GM18520 (cell line): ENCODE results near the gene DRD5.
"Not testable (repeated sequence)": the region's sequence is repeated elsewhere in the genome, so short reads cannot be mapped to it uniquely, and the experiment has no call there.

Experiments
- ATAC-seq: cut with Tn5 transposase; IDR thresholded peaks from one replicate; pipeline ENCODE4 v1.9.1; 2021; ENCODE audit not compliant: unreplicated experiment

DRD5 gene

DNA sequence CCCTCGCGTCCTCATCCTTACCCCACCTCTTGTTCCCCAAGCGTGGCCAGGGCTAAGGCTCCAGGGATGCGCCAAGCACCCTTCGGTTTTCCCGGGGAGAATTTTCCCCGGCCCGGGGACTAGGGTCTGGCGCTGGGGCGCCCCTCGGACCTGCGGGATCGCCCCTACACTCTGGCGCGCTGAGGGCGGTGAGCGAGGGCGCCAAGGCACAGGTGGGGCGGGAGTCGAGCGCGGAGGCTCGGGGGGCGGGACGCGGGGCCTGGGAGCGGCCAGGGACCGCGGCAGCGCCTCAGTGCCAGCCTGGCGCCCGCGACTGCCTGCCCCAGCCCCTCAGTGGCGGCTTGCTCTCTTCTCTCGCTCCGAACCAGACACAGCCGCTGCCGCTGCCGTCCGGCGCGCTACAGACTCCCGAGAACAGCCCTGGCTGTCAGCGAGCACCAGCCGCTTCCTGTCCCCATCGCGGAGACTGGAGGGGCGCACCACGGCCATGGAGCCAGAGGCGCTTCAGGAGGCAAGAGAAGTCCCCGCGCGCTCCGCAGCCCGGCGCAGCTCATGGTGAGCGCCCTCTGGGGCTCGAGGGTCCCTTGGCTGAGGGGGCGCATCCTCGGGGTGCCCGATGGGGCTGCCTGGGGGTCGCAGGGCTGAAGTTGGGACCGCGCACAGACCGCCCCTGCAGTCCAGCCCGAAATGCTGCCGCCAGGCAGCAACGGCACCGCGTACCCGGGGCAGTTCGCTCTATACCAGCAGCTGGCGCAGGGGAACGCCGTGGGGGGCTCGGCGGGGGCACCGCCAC, at the start of gene DRD5:
DRD5 (plus strand) TSS at position 292 of the 793 bp plus-strand sequence; CDS start at position 688, 396 bp downstream.
- no peak for ATAC-seq

- ATAC-seq: not testable (repeated sequence)
These were observed 49.2 kb upstream of the DRD5 start for GRCh38 chr4:9732256-9732655.

DNA sequence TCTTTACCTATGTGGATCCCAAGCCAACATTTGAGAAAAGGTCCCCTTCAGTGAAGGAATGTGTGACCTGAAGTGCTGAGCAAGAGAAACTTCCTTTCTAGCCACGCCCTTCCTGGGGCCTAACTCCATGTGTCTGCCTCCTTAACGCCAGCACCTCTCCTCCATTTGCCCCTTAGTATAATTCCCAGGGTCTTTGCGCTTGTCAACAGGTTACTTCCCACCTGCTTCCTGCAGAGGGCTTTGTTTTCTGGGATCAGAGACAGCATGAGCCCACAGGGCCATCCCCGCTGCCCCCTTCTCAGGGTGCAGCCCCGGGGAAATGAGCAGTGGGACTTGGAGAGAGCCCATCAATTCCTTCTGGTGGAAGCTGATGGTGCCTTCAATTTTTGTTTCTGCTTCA, 45.9 kb upstream of the DRD5 start:
- ATAC-seq: no peak

GRCh38 chr4:9737280-9737679, 44.2 kb upstream of the DRD5 start:
- ATAC-seq: not testable (repeated sequence)

DNA sequence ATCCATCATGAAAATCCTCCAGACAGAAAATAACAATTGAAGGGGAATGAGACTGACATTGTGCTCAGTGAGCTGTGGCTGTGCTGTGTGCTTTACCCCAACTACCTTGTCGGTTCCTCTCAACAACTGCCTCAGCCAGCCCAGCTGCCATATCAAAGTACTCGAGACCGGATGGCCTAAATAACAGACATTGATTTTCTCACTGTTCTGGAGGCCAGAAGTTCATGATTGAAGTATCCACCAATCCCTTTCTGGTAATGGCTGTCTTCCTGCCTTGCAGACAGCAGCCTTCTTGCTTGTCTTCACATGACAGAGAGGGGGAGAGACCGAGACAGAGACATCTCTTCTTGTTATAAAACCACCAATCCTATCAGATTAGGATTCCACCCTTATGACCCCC, 37.6 kb upstream of the DRD5 start:
- ATAC-seq: not testable (repeated sequence)

DNA sequence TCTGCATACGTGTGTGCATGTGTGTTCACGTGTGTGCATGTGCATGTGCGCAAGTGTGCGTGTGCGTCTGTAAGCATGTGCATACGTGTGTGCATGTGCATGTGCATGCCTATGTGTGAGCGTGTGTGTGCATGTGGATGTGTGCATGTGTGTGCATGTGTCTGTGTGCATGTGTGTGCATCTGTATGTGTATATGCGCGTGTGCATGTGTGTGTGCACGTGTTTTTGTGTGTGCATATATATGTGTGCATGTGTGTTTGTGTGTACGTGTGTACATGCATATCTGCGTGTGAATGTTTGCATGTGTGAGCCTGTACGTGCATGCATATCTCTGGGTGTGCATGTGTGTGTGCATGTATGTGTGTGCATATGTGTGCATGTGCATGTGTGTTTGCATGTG, 35.7 kb upstream of the DRD5 start:
- no peak for ATAC-seq

GRCh38 chr4:9758641-9759317, 22.7 kb upstream of the DRD5 start:
- no peak for ATAC-seq

DNA sequence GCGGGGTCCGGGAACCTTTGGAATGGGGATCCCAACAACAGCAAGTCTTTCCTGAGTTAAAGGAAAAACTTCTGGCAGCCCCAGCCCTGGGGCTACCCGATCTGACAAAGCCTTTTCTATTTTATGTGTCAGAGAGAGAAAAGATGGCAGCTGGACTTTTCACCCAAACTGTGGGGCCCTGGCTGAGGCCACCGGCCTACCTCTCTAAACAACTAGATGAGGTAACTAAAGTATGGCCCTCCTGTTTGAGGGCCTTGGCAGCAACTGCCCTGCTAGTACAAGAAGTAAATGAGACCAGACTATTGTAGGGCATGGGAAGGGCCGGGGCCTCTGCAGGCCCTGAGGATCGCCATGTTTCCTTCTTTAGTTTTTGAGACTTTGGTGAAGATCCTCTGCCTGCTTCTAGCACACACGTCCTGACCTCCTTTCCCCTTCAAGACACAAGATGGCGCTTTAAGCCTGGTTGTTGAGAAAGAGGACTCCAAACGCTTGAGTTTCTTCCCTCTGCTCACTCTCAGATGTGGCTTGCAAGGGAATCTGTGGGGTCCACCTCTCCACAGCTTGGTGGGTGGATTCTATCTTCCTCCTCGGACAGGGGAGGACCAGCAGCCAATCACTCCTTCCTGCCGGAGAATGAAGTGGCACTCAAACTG, 18.5 kb upstream of the DRD5 start:
- no peak for ATAC-seq

DNA sequence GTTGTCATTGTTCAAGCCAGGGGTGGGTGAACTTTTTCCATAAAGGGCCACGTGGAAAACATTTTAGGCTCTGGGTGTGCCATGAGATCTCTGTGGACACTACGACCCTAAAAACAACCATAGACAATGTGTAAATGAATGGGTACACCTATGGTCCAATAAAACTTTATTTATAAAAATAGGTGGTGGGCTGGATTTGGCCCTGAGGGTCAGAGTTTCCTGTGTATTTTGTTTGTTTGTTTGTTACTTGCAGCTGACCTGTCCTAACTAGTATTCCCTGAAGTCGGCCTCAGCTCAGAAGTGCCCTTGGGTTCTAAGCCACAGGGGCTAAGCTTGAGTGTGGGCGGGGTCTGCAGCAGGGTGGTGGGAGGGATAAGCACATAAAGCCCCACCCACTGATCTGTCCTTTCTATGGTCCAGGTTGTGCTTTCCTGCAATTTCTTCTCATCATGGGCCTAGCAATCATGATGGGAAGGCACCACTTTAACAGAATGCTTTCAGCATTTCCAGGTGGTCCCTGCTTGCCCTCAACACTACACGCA, 17.2 kb upstream of the DRD5 start:
- no peak for ATAC-seq

GRCh38 chr4:9765091-9765490, 16.3 kb upstream of the DRD5 start:
- ATAC-seq: no peak

GRCh38 chr4:9769321-9769720, 12.1 kb upstream of the DRD5 start:
- no peak for ATAC-seq

DNA sequence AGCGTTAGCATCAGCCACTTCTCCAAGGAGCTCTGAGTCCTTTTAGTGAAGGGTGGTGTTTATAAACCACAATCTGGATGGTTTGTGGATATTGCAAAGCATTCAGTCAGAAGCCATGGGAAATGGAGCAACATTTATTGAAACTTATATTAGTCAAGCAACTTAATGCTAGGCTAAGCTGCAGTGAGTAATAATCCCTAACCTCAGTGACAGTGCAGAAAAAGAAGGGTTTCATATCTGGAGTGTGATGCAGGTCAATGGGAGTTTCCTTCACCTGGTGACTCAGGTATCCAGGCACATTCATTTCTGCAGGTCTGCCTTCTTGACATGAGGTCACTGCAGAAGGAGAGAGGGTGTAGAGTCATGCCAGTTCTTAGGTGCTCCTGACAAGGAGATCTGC, 10.4 kb upstream of the DRD5 start:
- ATAC-seq: no peak

- ATAC-seq: no peak
These were observed 8.0 kb upstream of the DRD5 start for GRCh38 chr4:9773471-9773870.

- no peak for ATAC-seq
These were observed 652 bp downstream of the DRD5 start for GRCh38 chr4:9782136-9782436.

DNA sequence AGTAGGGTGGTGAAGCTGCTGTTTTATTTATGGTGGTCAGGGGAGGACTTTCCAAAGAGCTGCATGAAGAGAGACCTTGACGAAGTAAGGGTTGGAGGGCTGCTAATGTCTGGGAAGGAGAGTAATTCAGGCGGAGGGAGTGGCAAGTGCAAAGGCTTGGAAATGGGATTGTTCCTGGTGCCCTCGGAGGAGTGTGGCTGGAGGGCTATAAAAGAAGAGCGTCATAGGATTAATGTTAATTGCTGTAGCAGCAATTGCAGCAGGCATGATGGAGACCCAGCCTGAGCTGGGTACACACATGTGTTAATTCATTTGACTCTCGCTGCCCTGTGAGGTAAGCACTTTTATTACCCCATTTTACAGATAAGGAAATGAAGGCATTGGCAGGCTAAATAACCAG, 4.5 kb downstream of the DRD5 start:
- ATAC-seq: not testable (repeated sequence)

GRCh38 chr4:9792381-9792780, 10.9 kb downstream of the DRD5 start:
- no peak for ATAC-seq

DNA sequence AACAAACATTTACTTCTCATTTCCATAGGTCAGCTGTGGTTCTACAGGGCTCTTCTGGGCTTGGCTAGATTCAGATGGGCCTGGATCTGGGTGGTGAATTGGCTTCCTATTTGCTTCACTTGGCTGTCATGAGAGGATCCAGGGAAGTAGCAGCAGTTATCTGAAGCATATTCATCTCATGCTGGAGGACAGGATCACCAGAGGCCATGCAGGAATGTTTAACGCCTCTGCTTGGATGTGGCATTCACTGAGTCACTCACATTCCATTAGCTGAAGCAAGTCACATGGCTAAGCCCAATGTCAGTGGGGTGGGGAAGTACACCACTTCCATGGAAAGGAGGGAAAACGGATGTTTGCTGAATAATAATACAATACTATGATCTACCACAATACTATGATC, 15.2 kb downstream of the DRD5 start:
- not testable (repeated sequence) for ATAC-seq

DNA sequence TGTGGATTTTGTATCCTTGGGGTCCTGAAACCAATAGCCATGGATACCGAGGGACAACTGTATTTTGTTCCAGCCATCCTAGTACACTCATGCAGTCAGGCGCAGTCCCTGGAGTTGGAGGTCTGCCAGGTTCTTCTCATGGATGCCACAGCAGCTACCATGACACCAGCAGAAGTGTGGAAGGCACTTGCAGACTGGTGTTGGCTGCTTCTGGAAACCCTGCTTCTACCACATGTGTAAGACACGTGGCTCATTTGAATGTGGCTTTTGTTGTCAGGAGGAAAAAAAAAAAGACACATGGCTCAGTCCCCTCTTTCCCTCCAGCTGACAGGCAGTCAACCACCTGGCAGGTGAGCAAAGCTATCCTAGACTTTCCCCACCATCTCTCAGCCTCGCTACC, 19.4 kb downstream of the DRD5 start:
- ATAC-seq: no peak

DNA sequence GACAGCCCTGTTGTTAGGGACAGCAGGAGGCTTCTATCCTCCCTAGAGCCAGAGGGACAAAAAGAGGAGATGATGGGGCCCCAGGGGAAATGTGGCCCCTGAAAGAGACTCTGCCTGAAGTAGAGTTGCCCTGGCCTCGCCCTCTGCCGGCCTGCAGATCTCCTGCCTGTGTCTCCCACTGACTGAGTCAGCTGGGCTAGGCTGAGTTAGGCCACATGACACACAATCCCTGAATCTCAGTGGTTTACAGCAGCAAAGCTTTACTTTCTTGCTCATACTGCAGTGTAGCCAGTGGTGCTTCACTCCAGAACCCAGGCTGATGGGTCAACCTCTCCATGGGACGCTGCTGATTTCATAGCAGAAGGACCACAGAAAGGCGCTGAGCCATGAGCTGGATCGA, 23.5 kb downstream of the DRD5 start:
- no peak for ATAC-seq

- ATAC-seq: no peak
These were observed 26.6 kb downstream of the DRD5 start for GRCh38 chr4:9808077-9808476.

GRCh38 chr4:9811806-9812205, 30.4 kb downstream of the DRD5 start:
- ATAC-seq: no peak
